Measurements from ENCODE around the gene ZDHHC18.

- TF ChIP-seq, protein P1, sequence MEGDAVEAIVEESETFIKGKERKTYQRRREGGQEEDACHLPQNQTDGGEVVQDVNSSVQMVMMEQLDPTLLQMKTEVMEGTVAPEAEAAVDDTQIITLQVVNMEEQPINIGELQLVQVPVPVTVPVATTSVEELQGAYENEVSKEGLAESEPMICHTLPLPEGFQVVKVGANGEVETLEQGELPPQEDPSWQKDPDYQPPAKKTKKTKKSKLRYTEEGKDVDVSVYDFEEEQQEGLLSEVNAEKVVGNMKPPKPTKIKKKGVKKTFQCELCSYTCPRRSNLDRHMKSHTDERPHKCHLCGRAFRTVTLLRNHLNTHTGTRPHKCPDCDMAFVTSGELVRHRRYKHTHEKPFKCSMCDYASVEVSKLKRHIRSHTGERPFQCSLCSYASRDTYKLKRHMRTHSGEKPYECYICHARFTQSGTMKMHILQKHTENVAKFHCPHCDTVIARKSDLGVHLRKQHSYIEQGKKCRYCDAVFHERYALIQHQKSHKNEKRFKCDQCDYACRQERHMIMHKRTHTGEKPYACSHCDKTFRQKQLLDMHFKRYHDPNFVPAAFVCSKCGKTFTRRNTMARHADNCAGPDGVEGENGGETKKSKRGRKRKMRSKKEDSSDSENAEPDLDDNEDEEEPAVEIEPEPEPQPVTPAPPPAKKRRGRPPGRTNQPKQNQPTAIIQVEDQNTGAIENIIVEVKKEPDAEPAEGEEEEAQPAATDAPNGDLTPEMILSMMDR (conservative IDR thresholded peaks at IDR 0.05; ENCODE audit: low read depth, low read length), result no peak
- no peak for TF ChIP-seq EZH2 (IDR thresholded peaks at IDR 0.05; ENCODE audit: borderline replicate concordance, low read depth, low read length, poor library complexity, severe bottlenecking)
Observed at GRCh38 chr1:26882696-26883463, 56.4 kb downstream of the ZDHHC18 start.
